Vein endothelial cell (primary cell): Measurements from ENCODE around the gene TIMP4. TPM values are rescaled to one million over a fixed set of nuclear protein-coding genes. Genes with fewer than 3 reads are reported as not detected.

Experiments
- total RNA-seq: library from RNA; depleted of rRNA; stranded (reverse); fragments of >200 nt; gene quantifications from 2 replicates; pipeline ENCODE4 v1.2.3, GENCODE V29; 2012

Gene TIMP4
- total RNA-seq, result 0.19 and 0.98 TPM in 2 replicates

GRCh38 chr3:12158387-12159226, at the start of gene TIMP4:
TIMP4 (minus strand) TSS chr3:12158912; CDS start chr3:12158840, 72 bp downstream.

Other genes starting within 250 kb of the TIMP4 start
- gene SYN2, start 154.5 kb downstream of the TIMP4 start, total RNA-seq, result 0.65 and 1.1 TPM in 2 replicates
- 23.2 and 36.9 TPM in 2 replicates for gene PPARG, start 130.2 kb upstream of the TIMP4 start, total RNA-seq